ENCODE results near the gene MAPKAP1.

Gene MAPKAP1

DNA sequence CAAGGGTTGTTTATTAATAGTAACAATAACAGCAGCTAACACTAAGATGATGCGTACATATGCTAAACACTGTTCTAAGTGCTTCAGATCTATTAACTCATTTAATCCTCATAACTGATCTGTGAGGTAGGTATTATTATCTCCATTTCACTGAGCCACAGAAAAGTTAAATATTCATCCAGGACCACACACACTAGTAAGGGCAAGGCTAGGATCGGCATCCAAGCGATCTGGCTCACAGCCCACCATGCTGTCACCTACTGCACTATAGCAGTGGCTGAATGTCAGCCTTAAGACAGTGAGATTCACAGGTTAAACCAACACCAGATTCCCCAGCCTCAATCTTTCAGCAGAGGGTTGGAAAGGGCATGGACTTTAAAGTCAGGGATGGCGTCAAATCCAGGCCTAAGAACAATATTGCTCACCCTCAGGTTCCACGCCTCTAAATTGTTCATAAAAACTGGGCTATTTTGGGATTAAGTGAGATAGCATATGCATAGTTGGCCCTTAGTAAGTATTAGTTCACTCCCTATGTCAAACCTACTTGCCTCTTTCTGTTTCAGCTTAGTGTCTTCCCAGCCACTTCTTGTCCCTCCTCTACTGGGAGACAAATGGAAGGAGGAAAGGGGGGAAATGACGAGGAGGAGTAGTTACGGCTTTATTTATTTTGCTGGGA, 150.8 kb downstream of the MAPKAP1 start:
- no peak for DNase-seq

DNA sequence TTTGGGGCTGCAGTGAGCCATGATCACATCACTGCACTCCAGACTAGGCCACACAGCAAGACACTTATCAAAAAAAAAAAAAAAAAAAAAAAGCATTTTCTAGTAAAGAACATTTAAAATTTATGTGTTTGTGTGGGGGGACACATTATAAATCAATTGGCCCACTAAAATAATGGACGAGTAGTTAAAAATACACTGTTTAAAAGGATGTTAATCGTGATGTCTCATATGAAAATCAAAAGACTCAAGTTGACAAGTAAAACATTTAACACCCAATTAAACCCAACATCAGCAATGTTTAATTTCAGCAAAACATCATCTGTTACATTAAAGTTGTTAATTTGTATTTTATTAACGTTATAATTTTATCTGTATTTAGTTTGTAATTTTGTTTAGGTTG, 152.3 kb downstream of the MAPKAP1 start:
- no peak for DNase-seq

DNA sequence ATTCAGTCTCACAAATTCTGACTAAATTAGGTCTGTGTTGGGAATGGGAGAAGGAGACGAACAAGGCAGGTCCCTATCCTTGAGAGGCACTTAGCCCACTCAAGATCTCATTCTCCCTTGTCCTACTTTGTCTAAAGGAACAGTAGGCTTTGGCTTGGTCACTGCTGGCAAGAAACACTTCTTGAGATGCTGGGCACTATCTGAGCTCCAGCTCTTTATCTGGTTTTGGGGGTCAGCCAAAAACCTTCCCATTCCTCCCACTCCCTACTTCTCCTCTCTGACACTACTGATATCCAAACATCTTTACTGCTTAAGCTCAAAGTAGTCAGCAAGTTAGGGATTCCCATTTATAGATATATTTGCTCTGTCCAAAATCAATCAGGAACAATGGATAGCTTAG, 155.2 kb downstream of the MAPKAP1 start:
- DNase-seq = no peak

GRCh38 chr9:125549891-125550885, 156.8 kb downstream of the MAPKAP1 start:
- no peak for DNase-seq

GRCh38 chr9:125549465-125549871, 157.5 kb downstream of the MAPKAP1 start:
- no peak for DNase-seq

- DNase-seq = no peak
These were observed 158.0 kb downstream of the MAPKAP1 start for GRCh38 chr9:125549039-125549438.

- no peak for DNase-seq
These were observed 158.9 kb downstream of the MAPKAP1 start for GRCh38 chr9:125548141-125548540.

DNA sequence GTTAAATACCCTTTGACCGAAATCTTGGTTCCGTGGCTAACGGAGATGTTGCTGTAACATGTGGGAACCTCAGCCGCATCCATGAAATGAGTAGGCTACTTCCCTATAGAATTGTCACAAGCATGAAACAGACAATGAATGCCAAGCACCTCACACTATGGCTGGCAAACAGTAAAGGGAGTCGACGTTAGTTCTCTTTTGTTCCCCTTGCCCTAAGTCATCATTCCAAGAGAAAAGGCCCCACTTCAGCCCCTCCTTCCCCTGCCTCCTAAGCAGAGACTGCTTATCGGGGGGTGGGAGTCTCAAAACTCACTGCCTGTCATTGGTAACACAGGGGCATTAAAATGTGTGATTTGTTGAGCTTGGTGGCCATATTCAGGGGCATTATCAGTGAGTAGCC, 159.6 kb downstream of the MAPKAP1 start:
- DNase-seq = no peak

- no peak for DNase-seq
These were observed 161.2 kb downstream of the MAPKAP1 start for GRCh38 chr9:125545845-125546244.

DNA sequence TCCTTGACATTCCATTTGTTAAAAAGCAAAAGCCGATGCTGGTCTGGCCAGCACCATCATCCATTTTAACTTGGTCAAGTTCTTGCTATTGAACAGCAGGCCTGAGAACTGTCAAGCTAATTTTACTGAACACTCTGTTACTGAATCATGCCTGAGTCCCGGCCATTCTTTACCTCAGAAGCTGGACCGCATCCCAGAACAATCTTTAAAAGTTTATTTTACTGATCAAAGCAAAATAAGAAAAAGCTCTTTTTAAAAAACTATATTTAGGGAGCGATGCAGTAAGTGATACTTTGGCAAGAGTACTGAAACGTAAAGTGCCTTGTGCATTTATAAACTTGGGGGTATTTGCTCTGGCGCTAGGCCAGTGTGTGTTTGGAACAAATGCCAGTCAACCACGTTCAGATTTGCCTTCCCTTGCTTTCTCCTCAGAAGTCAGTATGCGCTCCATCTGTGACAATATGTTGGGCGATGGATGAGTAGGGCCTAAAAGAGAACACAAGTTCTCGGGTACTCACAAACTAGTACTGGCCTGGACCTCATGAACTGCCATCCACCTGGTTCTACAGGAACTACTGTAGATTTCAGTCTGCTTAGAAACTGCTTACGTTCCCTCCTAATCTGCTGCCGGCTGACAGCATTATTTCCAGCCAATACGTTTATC, 161.9 kb downstream of the MAPKAP1 start:
- DNase-seq = no peak

DNA sequence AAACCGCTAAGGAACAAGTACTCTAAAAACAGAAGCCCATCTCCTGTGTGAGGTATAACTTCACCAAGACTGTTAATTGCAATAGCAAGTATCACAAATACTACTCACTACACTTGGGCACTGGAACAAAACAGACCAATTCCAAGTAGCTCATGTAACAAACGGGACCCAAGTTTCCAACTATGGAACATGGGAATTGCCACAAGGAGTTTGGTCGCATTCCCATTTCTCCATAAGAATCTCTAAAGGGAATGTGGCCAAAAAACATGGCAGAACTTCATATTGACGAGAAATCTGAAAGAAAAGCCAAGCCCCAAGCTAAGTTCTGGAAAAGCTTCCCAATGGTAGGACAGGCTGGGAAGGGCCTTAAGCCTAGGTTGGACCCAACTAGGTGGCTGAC, 162.5 kb downstream of the MAPKAP1 start:
- no peak for DNase-seq

- no peak for DNase-seq
These were observed 165.2 kb downstream of the MAPKAP1 start for GRCh38 chr9:125541840-125542243.

- DNase-seq = no peak
These were observed 166.5 kb downstream of the MAPKAP1 start for GRCh38 chr9:125540497-125540896.

GRCh38 chr9:125538092-125538473, 168.9 kb downstream of the MAPKAP1 start:
- DNase-seq = no peak

DNA sequence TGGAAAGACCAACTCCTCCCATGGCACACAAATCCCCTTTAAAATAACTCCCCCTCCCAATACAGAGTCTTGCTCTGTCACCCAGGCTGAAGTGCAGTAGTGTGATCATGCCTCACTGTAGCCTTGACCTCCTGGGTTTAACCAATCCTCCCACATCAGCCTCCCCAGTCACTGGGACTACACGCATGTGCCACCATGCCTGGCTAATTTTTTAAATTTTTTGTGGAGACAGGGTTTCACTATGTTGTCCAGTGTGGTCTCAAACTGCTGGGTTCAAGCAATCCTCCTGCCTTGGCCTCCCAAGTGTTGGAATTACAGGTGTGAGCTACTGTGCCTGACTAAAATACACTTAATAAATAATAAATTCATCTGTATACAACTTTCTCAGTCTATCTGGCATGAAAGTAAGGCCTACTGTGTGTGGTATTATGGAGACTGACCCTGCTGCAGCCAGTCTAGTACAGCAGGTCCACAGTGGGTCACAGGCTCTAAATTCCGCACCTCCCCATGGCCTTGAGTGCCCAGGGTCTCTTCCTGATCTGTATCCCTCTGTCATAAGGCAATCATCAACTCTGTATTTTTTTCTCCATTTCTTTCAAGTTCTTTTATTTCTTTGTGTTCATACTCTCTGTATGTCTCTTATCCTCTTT, 169.4 kb downstream of the MAPKAP1 start:
- no peak for DNase-seq

GRCh38 chr9:125536776-125537175, 170.2 kb downstream of the MAPKAP1 start:
- no peak for DNase-seq

GRCh38 chr9:125536167-125536772, 170.7 kb downstream of the MAPKAP1 start:
- no peak for DNase-seq

DNA sequence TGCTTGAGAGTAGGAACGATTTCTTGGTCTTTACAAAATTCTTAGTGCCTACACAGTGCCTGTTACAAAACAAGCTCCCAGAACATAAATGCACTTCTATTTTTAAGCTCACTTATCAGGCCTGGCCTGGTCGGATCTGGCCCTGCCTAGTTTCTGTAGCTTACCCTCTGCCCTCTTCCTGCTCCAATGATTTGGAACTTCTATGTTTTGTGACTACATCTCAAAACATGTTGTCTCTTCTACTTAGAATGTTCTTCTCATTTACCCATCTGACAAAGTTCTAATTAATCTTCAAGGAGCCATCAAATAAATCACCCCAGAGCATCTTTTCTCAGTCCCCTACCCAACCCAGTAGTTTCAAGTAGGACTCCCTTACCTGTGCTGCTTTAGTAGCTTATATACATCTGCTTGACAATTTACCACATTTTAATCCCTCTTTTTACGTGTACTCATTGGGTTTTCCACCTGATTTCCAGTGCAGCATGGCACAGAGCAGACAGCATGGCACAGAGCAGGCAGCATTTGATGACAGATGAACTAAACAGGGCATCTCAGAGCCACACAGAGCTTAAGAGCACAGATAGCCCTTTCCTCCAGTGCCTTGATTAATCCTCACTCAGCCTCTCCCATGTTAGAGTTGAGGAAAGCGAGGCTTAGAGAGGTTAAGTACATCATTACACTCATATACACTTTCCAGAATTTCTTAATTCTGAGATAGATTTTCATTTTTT, 171.9 kb downstream of the MAPKAP1 start:
- DNase-seq = no peak

- no peak for DNase-seq
These were observed 174.0 kb downstream of the MAPKAP1 start for GRCh38 chr9:125532812-125533594.

GRCh38 chr9:125532412-125532811, 174.6 kb downstream of the MAPKAP1 start:
- no peak for DNase-seq
